OCI-LY7 (cell line): ENCODE measurements around the gene TRIM41. TPM values are rescaled to one million over a fixed set of nuclear protein-coding genes. Genes with fewer than 3 reads are reported as not detected.

Source experiments
- BruUV-seq: library from RNA; stranded (reverse); fragments of 400-500 nt; replicated peaks from 2 replicates; lab custom pipeline; 2021; lab: Mats Ljungman, UMichigan
- CTCF ChIA-PET: fragments of 300-600 bp; sonication (Branson Sonifier 250); formaldehyde crosslinking; loops from one replicate; lab custom pipeline; 2022; ENCODE audit warnings: antibody characterized with exemption; ENCODE audit not compliant: unreplicated experiment; lab: Charles Lee
- POLR2A ChIA-PET: fragments of 300-600 bp; sonication (Branson Sonifier 250); formaldehyde crosslinking; loops from one replicate; lab custom pipeline; 2022; ENCODE audit warnings: antibody characterized with exemption; lab: Charles Lee
- DNase-seq: peaks from one replicate; pipeline ENCODE4 v3.0.0-alpha.2; 2015; ENCODE audit warnings: low spot score
- H2AFZ ChIP-seq: fragments of 200-600 bp; sonication (generic), shearing (Covaris generic); 2 replicates; pipeline ENCODE4 v1.6.1; 2014; ENCODE audit warnings: mild to moderate bottlenecking, antibody characterized with exemption, low read length, moderate library complexity
- H3K27ac ChIP-seq: fragments of 200-600 bp; sonication (generic); 2 replicates; pipeline ENCODE4 v1.5.1; 2014; ENCODE audit warnings: mixed run types, low read depth, mild to moderate bottlenecking, moderate library complexity, low read length, inconsistent platforms; ENCODE audit not compliant: poor library complexity, severe bottlenecking
- H3K36me3 ChIP-seq: fragments of 200-600 bp; sonication (generic); 2 replicates; pipeline ENCODE4 v1.6.1; 2014; ENCODE audit warnings: mild to moderate bottlenecking, antibody characterized with exemption, low read length, moderate library complexity, mixed read lengths; ENCODE audit not compliant: insufficient read depth
- H3K4me1 ChIP-seq: fragments of 200-600 bp; sonication (generic); 2 replicates; pipeline ENCODE4 v1.5.1; 2014; ENCODE audit warnings: mild to moderate bottlenecking, low read length; ENCODE audit not compliant: insufficient read depth, poor library complexity, severe bottlenecking
- H3K4me2 ChIP-seq: fragments of 200-600 bp; sonication (generic); 2 replicates; pipeline ENCODE4 v1.6.1; 2014; ENCODE audit warnings: mild to moderate bottlenecking, low read length
- H3K4me3 ChIP-seq: fragments of 200-600 bp; sonication (generic); 2 replicates; pipeline ENCODE4 v1.5.1; 2014; ENCODE audit warnings: mild to moderate bottlenecking, low read depth, low read length; ENCODE audit not compliant: poor library complexity, severe bottlenecking
- H3K79me2 ChIP-seq: fragments of 200-600 bp; sonication (generic); 2 replicates; pipeline ENCODE4 v1.6.1; 2016; ENCODE audit warnings: low read depth, mild to moderate bottlenecking, low read length, moderate library complexity, mixed read lengths; ENCODE audit not compliant: insufficient read depth
- H3K9me2 ChIP-seq: fragments of 200-600 bp; sonication (generic); 2 replicates; pipeline ENCODE4 v1.6.1; 2016; ENCODE audit warnings: mild to moderate bottlenecking, low read length, mixed read lengths; ENCODE audit not compliant: insufficient read depth
- H3K9me3 ChIP-seq: fragments of 200-600 bp; sonication (generic); 2 replicates; pipeline ENCODE4 v1.6.1; 2014; ENCODE audit warnings: mild to moderate bottlenecking, mixed run types, low read length, mixed read lengths
- H4K20me1 ChIP-seq: fragments of 200-600 bp; sonication (generic); 2 replicates; pipeline ENCODE4 v1.6.1; 2014; ENCODE audit warnings: mild to moderate bottlenecking, antibody characterized with exemption, low read length, moderate library complexity, mixed read lengths; ENCODE audit not compliant: insufficient read depth
- EZH2phosphoT487 ChIP-seq: fragments of 200-600 bp; sonication (generic); IDR thresholded peaks from 2 replicates; pipeline ENCODE4 v1.6.1; 2018; ENCODE audit warnings: low read depth, borderline replicate concordance, mild to moderate bottlenecking, mixed run types, antibody characterized with exemption, low read length, moderate library complexity, mixed read lengths
- intact Hi-C: fragments of 100-400 bp; cut with micrococcal nuclease; formaldehyde crosslinking; loops from one replicate; pipeline ENCODE4 v1.10.0; 2022; ENCODE audit not compliant: unreplicated experiment
- total RNA-seq, 2 experiments: library from RNA; depleted of rRNA in 1 of 2; stranded (reverse); fragments of >200 nt in 1 of 2; shearing (Covaris generic) in 1 of 2; gene quantifications; 2 replicates each; pipeline ENCODE4 v1.2.3, GENCODE V29; 2014 to 2022
- TF ChIP-seq, protein P1 (sequence below): fragments of 200-600 bp; sonication (generic); conservative IDR thresholded peaks from 2 replicates; pipeline ENCODE4 v1.5.1; 2014; ENCODE audit warnings: mild to moderate bottlenecking, antibody characterized with exemption, low read length, moderate library complexity, mixed read lengths

TRIM41 gene
- total RNA-seq, 2 experiments from 2014 or later: 30.2 to 73.4 TPM

DNA sequence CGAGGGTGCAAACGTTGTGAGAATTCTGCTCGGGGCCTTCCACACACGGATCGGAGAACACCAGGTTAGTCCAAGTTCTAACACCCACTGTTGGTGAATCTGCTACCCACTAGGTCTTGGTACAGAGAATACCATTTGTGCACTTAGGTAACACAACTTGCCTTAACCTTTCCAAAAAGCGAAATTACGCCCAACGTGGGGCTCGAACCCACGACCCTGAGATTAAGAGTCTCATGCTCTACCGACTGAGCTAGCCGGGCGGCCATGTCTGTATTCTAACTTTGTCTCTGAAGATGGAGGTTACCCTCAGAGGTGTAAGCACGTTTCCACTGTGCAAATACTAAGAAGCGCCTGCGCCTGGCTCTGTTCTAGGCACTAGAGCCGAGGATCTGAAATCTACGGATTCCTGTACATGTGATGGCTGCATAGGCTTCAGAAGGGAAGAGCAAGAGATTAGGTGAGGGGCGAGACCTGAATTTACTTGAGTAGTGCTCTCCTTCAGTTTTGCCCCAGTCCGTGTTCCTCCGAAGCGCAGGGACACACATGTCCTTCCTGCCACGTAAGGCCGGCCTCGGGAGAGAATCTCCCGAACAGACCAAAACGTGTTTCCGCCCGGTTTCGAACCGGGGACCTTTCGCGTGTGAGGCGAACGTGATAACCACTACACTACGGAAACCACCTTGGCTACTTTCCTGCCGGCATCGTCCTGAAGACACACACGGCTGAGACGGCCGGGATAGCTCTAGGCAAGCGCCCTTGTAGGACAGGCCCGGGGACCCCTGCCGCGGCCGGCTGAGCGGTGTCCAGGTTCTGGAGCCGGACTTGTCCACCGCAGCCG lies 1.1 kb upstream of the TRIM41 start:
- H3K4me2 ChIP-seq: peak overlapping the region; percentile 88
- H3K36me3 ChIP-seq: peaks cover 20% of the 10 kb centered on the region
- peaks cover 31% of the 10 kb centered on the region for H3K79me2 ChIP-seq
- H3K9me3 ChIP-seq: no peaks in the 10 kb centered on the region
- H2AFZ ChIP-seq: peak overlapping the region; percentile 66; the same call in 1 of the 2 replicates
- DNase-seq: peak; percentile 89
- TF ChIP-seq, protein P1, sequence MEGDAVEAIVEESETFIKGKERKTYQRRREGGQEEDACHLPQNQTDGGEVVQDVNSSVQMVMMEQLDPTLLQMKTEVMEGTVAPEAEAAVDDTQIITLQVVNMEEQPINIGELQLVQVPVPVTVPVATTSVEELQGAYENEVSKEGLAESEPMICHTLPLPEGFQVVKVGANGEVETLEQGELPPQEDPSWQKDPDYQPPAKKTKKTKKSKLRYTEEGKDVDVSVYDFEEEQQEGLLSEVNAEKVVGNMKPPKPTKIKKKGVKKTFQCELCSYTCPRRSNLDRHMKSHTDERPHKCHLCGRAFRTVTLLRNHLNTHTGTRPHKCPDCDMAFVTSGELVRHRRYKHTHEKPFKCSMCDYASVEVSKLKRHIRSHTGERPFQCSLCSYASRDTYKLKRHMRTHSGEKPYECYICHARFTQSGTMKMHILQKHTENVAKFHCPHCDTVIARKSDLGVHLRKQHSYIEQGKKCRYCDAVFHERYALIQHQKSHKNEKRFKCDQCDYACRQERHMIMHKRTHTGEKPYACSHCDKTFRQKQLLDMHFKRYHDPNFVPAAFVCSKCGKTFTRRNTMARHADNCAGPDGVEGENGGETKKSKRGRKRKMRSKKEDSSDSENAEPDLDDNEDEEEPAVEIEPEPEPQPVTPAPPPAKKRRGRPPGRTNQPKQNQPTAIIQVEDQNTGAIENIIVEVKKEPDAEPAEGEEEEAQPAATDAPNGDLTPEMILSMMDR: no peak
- TF ChIP-seq EZH2phosphoT487: no peak
- CTCF ChIA-PET: interaction anchor here (1.5 kb wide), 1 partner anchor 24 kb away, joined by 4 read pairs; no protein-coding TSS in a partner anchor
- H4K20me1 ChIP-seq: peaks cover 5% of the 10 kb centered on the region; the same call in 1 of the 2 replicates
- intact Hi-C loops: loop anchor here (1.0 to 2.0 kb wide), 4 partner anchors 15 to 417 kb away; no protein-coding TSS in a partner anchor
- no TSS peak for BruUV-seq
- peak overlapping the region; percentile 97 for H3K27ac ChIP-seq
- POLR2A ChIA-PET: interaction anchor here (0.6 to 3.6 kb wide), 8 partner anchors 15 to 61 kb away, joined by 3 to 20 read pairs (median 6); partner anchors contain the start of gene TRIM52
- H3K9me2 ChIP-seq: no peaks in the 10 kb centered on the region
- H3K4me3 ChIP-seq: peak overlapping the region; percentile 86
- H3K4me1 ChIP-seq: peaks cover 52% of the 10 kb centered on the region

DNA sequence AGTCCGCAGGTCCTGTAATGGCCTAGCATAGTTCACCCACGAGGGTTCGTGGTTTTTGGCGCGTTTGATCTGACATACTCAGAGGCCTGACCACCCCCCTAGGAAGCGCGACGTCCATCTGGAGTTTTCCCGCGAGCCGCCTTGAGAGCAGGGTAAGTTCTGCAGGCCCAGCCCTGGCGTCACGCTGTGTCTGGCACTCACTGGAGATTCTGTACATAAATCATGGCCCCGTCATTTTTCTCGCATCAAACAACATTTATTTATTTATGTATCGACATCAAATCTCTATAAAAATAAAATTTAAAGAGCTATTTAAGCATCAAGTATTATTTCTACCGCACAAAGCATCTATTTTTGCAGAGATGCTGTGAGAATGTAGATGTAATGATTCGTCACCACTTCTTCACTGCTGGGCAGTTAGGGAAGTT lies 437 bp upstream of the TRIM41 start:
- Histone ChIP-seq H2AFZ (peak overlapping the region; percentile 43; the same call in 1 of the 2 replicates), H3K79me2 (peaks cover 34% of the 10 kb centered on the region), H4K20me1 (peaks cover 5% of the 10 kb centered on the region; the same call in 1 of the 2 replicates), H3K4me1 (peaks cover 51% of the 10 kb centered on the region), H3K36me3 (peaks cover 25% of the 10 kb centered on the region), H3K9me3 (no peaks in the 10 kb centered on the region), H3K9me2 (no peaks in the 10 kb centered on the region), H3K27ac (peak overlapping the region; percentile 97), H3K4me3 (peak overlapping the region; percentile 86), H3K4me2 (peak overlapping the region; percentile 88)
- CTCF ChIA-PET: interaction anchor here (1.5 kb wide), 1 partner anchor 25 kb away, joined by 4 read pairs; no protein-coding TSS in a partner anchor
- TF ChIP-seq, protein P1: no peak
- no peak for TF ChIP-seq EZH2phosphoT487
- POLR2A ChIA-PET: interaction anchor here (0.6 to 3.6 kb wide), 10 partner anchors 16 to 61 kb away, joined by 3 to 20 read pairs (median 6); partner anchors contain the start of gene TRIM52
- intact Hi-C loops: loop anchor here (1.0 to 2.0 kb wide), 8 partner anchors 15 to 418 kb away; partner anchors contain the start of genes RACK1, TRIM52 and ZFP62
- BruUV-seq: TSS peak; percentile 96
- no peak for DNase-seq
